Left renal cortex interstitium (tissue), 4 donors: ENCODE data around the gene CNR2. TPM values are rescaled to one million over a fixed set of nuclear protein-coding genes. Genes with fewer than 3 reads are reported as not detected.
A peak's percentile ranks its signal among the peaks of the same experiment; 100 is the strongest.
"Not testable (repeated sequence)": the region's sequence is repeated elsewhere in the genome, so short reads cannot be mapped to it uniquely, and the experiment has no call there.

ENCODE experiments used
- DNase-seq, 4 donors: peaks; one replicate each; pipeline ENCODE4 v3.0.0-alpha.2; 2013; ENCODE audit warnings: low read depth in 4 of 4, low spot score in 2 of 4, missing footprints in 1 of 4
- polyA plus RNA-seq, 4 donors: library from polyadenylated mRNA; unstranded; fragments of 120-200 nt; gene quantifications; one replicate each; pipeline ENCODE4 v1.2.1, GENCODE V29; 2013; ENCODE audit not compliant: insufficient read length in 4 of 4

CNR2 gene
- polyA plus RNA-seq, 4 donors = 0.04 to 0.09 (median 0.06) TPM

- DNase-seq = no peak
These were observed 9.3 kb upstream of the CNR2 start for GRCh38 chr1:23922321-23922943.

DNA sequence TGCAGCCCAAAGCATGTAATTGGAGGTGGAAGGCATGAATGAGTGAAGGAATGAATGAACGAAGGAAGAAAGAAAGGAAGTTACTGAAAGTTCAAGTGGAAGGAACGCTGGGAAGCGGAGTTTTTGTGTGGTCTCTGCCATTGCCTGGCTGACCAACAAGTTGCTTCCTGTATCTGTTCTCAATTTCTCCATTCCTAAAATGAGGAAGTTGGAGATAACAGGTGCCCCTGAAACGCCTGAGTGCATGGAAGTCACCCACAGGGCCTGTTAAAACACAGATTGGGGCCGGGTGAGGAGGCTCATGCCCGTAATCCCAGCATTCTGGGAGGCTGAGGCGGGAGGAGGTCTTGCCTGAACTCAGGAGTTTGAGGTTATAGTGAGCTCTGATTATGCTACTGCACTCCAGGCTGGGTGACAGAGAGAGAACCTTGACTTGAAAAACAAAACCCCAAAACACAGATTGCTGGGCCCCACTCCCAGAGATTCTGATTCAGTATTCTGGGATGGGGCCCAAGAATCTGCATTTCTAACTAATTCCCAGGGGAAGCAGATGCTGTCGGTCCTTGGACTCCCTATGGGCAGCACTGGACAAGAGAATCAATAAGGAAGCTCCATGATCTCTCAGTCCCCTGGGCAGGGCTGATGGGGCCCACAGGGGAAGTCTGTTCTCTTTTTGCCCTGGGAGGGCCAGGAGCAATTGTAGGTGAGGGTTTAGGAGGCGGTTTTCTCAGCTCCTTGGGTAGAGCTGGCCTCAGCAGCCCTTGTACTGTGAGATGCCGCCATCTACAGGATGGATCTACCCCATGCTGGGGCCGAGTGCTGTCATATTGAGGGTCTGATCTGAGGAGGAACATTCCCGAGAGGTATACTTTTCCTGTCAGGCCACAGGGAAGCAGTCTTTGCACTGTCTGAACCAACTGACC lies 3.3 kb upstream of the CNR2 start:
- DNase-seq = peak in 2 of 4 donors; percentile 44 to 57

- no peak for DNase-seq
These were observed 2.3 kb upstream of the CNR2 start for GRCh38 chr1:23915466-23915865.

DNA sequence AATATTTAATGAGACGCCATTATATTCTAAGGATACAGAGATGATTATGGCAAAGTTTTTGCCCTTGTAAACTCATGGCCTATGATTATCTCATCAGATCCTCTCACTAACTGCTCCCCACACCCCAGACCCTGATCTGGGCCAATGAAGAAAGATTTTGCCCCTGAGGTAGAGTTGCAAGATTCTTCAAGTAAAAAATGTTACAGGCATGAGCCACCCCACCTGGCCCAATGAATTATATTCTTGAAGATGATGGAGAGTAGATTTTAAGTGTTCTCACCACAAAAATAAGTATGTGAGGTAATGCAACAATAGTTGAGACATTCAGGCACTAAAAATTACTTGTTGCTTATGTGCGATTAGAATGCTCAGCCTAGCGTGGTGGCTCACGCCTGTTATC lies 1.8 kb upstream of the CNR2 start:
- no peak for DNase-seq

- no peak for DNase-seq
These were observed 1.2 kb downstream of the CNR2 start for GRCh38 chr1:23911921-23912320.

- no peak for DNase-seq
These were observed 2.5 kb downstream of the CNR2 start for GRCh38 chr1:23910553-23911246.

GRCh38 chr1:23910144-23910543 lies 3.0 kb downstream of the CNR2 start:
- DNase-seq = no peak

GRCh38 chr1:23909412-23909811 lies 3.8 kb downstream of the CNR2 start:
- no peak for DNase-seq

- DNase-seq = no peak
These were observed 4.5 kb downstream of the CNR2 start for GRCh38 chr1:23908453-23909341.

DNA sequence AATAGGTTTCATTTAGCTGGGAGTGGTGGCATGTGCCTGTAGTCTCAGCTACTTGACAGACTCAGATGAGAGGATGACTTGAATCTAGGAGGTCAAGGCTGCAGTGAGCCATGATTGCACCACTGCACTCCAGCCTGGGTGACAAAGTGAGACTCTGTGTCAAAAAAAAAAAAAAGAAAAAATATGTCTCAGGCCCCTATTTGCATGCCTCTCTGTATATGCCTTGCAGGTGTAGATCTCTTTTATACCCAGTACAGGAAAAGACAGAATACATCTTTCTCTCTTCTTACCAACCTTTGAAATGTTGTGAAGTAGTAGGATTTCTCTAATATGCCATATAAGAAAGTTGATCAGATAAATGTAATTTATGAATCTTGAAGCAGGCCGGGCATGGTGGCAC lies 6.4 kb downstream of the CNR2 start:
- no peak for DNase-seq

GRCh38 chr1:23905461-23906025 lies 7.6 kb downstream of the CNR2 start:
- DNase-seq = no peak

- DNase-seq = no peak
These were observed 8.3 kb downstream of the CNR2 start for GRCh38 chr1:23904748-23905357.

- DNase-seq = no peak
These were observed 9.4 kb downstream of the CNR2 start for GRCh38 chr1:23903754-23904153.

- DNase-seq = no peak
These were observed 10.6 kb downstream of the CNR2 start for GRCh38 chr1:23902321-23903278.

DNA sequence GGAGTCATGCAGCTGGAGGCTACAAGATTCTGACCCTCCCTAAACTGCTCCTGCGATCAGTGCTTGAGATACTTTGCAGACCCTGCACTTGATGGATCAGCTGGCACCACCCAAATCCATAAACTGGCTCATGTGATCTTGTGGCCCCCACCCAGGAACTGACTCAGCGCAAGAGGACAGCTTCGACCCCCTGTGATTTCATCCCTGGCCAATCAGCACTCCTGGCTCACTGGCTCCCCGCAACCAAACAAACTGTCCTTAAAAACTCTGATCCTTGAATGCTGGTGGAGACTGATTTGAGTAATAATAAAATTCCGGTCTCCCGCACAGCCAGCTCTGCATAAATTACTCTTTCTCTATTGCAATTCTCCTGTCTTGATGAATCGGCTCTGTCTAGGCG lies 13.1 kb downstream of the CNR2 start:
- DNase-seq = not testable (repeated sequence)

GRCh38 chr1:23899070-23899469 lies 14.1 kb downstream of the CNR2 start:
- DNase-seq = no peak

DNA sequence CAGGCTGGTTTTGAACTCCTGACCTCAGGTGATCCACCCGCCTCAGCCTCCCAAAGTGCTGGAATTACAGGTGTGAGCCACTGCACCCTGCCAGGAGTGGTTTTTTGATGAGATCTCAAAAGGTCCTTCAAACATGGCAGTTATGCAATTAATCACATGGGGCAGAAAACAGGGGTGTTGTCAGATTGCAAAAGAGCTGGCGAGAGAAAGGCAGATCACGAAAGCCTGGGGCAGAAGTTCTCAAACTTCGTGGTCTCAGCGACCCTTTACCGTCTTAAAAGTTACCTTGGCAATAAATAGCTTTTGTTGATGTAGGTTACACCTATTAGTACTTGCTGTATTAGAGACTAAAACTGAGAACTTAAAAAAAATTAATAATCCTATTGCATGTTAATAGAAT lies 16.1 kb downstream of the CNR2 start:
- no peak for DNase-seq

GRCh38 chr1:23896491-23896890 lies 16.7 kb downstream of the CNR2 start:
- no peak for DNase-seq

- DNase-seq = no peak
These were observed 17.2 kb downstream of the CNR2 start for GRCh38 chr1:23895993-23896392.
